ENCODE results near the gene MELTF.

Gene MELTF

DNA sequence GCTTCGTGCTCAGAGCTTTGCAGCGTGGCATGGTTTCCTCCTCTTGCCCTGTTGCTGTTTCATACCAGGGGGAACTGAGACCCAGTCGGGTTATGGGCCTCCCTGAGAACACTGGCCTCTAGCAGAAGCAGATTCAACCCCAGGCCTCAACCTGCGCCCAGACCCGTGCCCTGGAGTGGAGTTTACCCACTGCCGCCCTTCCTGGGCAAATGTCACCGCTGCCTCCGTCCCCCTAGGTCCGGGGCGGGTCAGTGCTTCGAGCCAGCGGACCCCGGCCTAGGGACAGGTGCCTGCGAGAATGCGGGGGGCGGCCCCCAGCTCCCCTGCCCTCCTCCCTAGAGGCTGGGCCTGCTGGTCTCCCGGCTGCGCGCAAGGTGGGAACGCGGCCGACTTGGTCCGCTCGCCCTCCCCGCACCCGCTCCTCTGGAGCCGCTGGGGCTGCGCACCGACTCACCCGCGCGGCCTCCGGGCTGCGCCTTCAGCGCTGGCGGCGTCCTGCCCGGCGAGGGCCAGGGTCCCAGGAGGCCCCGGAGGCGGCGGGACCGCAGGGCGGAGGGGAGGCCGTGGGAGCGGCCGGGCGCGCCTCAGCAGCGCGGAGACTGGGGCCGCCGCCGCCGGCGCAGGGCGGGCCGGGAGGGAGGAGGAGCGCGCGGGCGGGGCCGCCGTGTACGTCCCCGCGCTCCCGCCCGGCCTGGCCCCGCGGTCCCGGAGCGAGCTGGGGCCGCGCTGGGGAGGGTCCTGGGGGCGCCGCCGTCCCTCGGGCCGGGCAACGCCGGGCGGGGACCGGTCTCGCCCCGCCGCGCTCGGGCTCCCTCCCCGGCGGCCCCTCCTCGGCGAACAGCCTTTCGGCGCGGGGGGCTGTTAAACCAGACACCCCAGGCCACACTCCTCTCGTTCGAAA lies 61.1 kb downstream of the MELTF start, which contains the start of gene PIGZ:
Gene PIGZ, minus strand, starts transcription at position 601 of the 901 bp plus-strand sequence. CDS start 16,802 bp downstream, outside the sequence.
- DNase-seq (ENCODE audit: extremely low spot score), result peak; percentile 48
- TF ChIP-seq FOXK2 (IDR thresholded peaks at IDR 0.05) (no peak), ZNF384 (IDR thresholded peaks at IDR 0.05) (no peak), NFRKB (IDR thresholded peaks at IDR 0.05) (no peak), FOXM1 (IDR thresholded peaks at IDR 0.05; ENCODE audit: borderline replicate concordance) (no peak), ARNT (IDR thresholded peaks at IDR 0.05) (no peak), BHLHE40 (IDR thresholded peaks at IDR 0.05; ENCODE audit: borderline replicate concordance) (no peak), TARDBP (IDR thresholded peaks at IDR 0.05) (no peak), HDGF (IDR thresholded peaks at IDR 0.05; ENCODE audit: borderline replicate concordance) (no peak), SUZ12 (IDR thresholded peaks at IDR 0.05) (no peak), FOXA1 (IDR thresholded peaks at IDR 0.05) (no peak), CTBP1 (IDR thresholded peaks at IDR 0.05; ENCODE audit: borderline replicate concordance) (no peak), SP1 (IDR thresholded peaks at IDR 0.05) (no peak), ELF4 (IDR thresholded peaks at IDR 0.05) (no peak)
- CTCF ChIA-PET, result no interaction called here
- POLR2A ChIA-PET, result no interaction called here

DNA sequence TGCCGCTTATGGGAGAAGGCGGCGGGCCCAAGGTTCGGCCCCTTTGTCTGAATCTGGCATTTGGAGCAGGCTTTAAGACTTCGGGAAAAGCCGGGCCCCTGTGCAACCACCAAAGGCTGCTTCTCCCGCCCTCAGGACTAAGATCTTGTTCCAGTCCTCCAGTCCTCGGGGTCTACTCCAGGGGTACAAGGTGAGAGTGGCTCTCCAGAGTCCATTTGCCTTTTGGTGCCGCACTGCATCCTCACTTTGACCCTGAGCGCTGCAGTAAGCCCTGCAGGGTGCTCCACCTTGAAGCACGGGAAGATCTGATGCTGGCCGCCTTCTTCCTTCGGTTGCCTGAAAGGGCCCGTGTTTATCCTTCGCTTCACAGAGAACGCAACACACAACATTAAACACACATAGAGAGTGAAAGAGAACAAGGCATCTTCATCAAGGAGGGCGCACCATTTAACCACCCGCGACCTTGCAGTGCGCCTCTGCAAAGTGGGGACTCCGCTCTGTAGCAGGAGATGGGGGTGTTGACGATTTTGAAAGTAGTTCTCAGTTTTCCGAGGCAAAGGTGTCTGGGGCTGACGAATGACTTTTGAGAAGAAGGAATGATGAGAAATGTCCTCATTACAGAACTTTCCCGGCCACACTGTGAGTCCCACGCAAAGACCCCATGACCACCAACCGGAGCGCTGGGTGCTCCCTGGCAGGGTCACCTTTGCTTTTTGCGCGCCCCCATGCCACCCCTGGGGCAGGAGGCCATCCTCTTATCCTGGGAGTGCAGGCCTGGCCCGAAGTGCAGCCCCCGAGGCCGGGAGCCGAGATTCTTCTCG lies 62.0 kb downstream of the MELTF start:
- TF ChIP-seq BHLHE40 (IDR thresholded peaks at IDR 0.05; ENCODE audit: borderline replicate concordance) (no peak), L3MBTL2 (conservative IDR thresholded peaks at IDR 0.05) (no peak), ARNT (IDR thresholded peaks at IDR 0.05) (no peak), FOXK2 (IDR thresholded peaks at IDR 0.05) (no peak), LEF1 (IDR thresholded peaks at IDR 0.05; ENCODE audit: borderline replicate concordance) (no peak), FOXM1 (IDR thresholded peaks at IDR 0.05; ENCODE audit: borderline replicate concordance) (no peak), HDGF (IDR thresholded peaks at IDR 0.05; ENCODE audit: borderline replicate concordance) (no peak), TARDBP (IDR thresholded peaks at IDR 0.05) (no peak), CTBP1 (IDR thresholded peaks at IDR 0.05; ENCODE audit: borderline replicate concordance) (no peak), ELF4 (IDR thresholded peaks at IDR 0.05) (no peak), FOXA1 (IDR thresholded peaks at IDR 0.05) (no peak)
- TF ChIP-seq, protein P1, sequence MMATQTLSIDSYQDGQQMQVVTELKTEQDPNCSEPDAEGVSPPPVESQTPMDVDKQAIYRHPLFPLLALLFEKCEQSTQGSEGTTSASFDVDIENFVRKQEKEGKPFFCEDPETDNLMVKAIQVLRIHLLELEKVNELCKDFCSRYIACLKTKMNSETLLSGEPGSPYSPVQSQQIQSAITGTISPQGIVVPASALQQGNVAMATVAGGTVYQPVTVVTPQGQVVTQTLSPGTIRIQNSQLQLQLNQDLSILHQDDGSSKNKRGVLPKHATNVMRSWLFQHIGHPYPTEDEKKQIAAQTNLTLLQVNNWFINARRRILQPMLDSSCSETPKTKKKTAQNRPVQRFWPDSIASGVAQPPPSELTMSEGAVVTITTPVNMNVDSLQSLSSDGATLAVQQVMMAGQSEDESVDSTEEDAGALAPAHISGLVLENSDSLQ (IDR thresholded peaks at IDR 0.05), result no peak
- CTCF ChIA-PET, result no interaction called here
- POLR2A ChIA-PET, result no interaction called here
- DNase-seq (ENCODE audit: extremely low spot score), result no peak

DNA sequence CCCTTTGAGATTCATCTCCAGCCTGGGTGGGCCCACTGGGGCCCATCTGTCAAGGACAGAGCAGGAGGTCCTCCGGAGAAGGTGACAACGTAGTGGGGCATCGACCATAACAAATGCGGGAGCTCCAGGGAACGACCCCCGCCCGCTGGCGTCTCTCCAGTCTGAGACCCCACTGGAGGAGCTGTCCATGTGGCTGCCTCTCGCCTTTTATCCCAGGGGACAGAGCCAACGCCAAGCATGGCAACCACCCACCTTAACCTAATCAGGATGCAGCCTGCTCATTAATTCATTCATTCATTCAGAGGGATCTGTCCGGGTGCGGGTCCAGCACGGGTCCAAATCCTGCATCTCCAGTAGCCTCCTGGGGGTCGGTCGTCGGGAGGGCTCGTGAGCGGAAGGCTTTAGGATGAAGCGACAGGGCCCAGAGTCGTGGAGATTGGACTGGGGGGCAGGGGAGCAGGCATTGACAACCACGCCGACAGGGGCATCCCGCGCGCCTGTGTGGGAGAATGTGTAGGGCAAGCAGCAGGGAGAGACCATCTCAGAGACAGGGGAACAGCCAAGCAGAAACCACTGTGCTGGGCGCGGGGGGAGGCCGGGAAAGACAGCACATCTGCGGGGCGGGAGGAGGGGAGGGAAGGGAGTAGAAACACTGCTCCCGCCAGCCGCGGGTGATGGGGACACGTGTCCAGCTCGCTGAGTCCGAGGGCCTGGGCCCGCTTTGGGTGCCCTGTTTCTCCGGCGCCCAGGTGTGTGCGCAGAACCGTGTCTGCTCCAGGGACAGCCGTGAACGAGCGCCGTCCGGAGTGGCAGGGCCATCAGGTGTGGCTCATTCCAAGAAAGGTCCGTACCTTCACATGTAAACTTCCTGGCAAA lies 62.9 kb downstream of the MELTF start:
- CTCF ChIA-PET, result no interaction called here
- no peak for TF ChIP-seq BHLHE40 (IDR thresholded peaks at IDR 0.05; ENCODE audit: borderline replicate concordance)
- no peak for TF ChIP-seq HDGF (IDR thresholded peaks at IDR 0.05; ENCODE audit: borderline replicate concordance)
- no peak for TF ChIP-seq NFRKB (IDR thresholded peaks at IDR 0.05)
- no peak for TF ChIP-seq FOXA1 (IDR thresholded peaks at IDR 0.05)
- TF ChIP-seq ZNF384 (IDR thresholded peaks at IDR 0.05), result no peak
- no peak for TF ChIP-seq ELF4 (IDR thresholded peaks at IDR 0.05)
- TF ChIP-seq FOXM1 (IDR thresholded peaks at IDR 0.05; ENCODE audit: borderline replicate concordance), result no peak
- TF ChIP-seq SP1 (IDR thresholded peaks at IDR 0.05), result no peak
- TF ChIP-seq ARNT (IDR thresholded peaks at IDR 0.05), result no peak
- TF ChIP-seq CTBP1 (IDR thresholded peaks at IDR 0.05; ENCODE audit: borderline replicate concordance), result no peak
- no peak for TF ChIP-seq LEF1 (IDR thresholded peaks at IDR 0.05; ENCODE audit: borderline replicate concordance)
- TF ChIP-seq, protein P1 (IDR thresholded peaks at IDR 0.05), result no peak
- no peak for TF ChIP-seq TARDBP (IDR thresholded peaks at IDR 0.05)
- TF ChIP-seq L3MBTL2 (conservative IDR thresholded peaks at IDR 0.05), result no peak
- no peak for TF ChIP-seq SUZ12 (IDR thresholded peaks at IDR 0.05)
- no peak for TF ChIP-seq FOXK2 (IDR thresholded peaks at IDR 0.05)
- POLR2A ChIA-PET, result no interaction called here
- no peak for DNase-seq (ENCODE audit: extremely low spot score)

DNA sequence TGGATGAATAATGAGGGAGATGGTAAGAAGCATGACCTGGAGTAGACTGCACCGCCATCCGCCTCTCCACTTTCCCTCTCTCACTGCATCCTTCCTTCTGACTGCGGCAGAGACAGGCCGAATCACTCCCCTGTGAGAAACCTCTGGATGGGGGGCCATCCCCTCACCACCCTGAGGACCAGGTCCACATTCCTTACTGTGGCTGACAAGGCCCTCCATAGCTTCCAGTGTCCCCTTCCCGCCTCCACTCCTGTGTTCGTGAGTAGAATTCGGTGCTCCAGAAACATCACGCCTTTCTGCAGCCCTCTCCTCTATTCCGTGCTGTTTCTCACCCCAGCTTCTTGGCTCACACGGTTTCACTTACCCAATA lies 63.8 kb downstream of the MELTF start:
- DNase-seq (ENCODE audit: extremely low spot score), result no peak
- ChIA-PET CTCF (no interaction called here), POLR2A (no interaction called here)
- TF ChIP-seq FOXK2 (IDR thresholded peaks at IDR 0.05) (no peak), HDGF (IDR thresholded peaks at IDR 0.05; ENCODE audit: borderline replicate concordance) (no peak), ARNT (IDR thresholded peaks at IDR 0.05) (no peak), TARDBP (IDR thresholded peaks at IDR 0.05) (no peak), BHLHE40 (IDR thresholded peaks at IDR 0.05; ENCODE audit: borderline replicate concordance) (no peak), ELF4 (IDR thresholded peaks at IDR 0.05) (no peak), ZNF384 (IDR thresholded peaks at IDR 0.05) (no peak), SUZ12 (IDR thresholded peaks at IDR 0.05) (no peak), CTBP1 (IDR thresholded peaks at IDR 0.05; ENCODE audit: borderline replicate concordance) (no peak)
- TF ChIP-seq, protein P1 (IDR thresholded peaks at IDR 0.05), result no peak
